ENCODE results near the gene SERPINI1.

The SERPINI1 gene

DNA sequence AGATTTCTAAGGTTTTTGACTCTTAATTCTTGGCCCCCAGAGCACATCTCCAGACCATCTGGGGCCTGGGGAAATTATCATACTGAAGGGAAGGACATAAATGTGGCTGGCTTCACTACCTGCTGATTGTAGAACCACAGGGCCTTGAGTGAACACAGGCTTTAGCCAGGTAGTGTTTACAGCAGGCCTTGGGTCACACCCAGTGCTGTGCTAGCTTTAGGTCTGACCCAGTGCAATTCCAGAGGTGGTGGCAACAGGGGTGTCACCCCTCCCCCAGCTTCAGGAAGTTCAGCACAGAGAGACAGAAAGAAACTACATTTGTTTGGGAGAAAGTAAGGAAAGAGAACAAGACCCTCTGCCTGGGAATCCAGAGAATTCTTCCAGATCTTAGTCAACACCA is 25.0 kb upstream of the SERPINI1 start:
- no peak for DNase-seq (ENCODE audit: low read depth)
- TF ChIP-seq, protein P1, sequence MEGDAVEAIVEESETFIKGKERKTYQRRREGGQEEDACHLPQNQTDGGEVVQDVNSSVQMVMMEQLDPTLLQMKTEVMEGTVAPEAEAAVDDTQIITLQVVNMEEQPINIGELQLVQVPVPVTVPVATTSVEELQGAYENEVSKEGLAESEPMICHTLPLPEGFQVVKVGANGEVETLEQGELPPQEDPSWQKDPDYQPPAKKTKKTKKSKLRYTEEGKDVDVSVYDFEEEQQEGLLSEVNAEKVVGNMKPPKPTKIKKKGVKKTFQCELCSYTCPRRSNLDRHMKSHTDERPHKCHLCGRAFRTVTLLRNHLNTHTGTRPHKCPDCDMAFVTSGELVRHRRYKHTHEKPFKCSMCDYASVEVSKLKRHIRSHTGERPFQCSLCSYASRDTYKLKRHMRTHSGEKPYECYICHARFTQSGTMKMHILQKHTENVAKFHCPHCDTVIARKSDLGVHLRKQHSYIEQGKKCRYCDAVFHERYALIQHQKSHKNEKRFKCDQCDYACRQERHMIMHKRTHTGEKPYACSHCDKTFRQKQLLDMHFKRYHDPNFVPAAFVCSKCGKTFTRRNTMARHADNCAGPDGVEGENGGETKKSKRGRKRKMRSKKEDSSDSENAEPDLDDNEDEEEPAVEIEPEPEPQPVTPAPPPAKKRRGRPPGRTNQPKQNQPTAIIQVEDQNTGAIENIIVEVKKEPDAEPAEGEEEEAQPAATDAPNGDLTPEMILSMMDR (conservative IDR thresholded peaks at IDR 0.05; ENCODE audit: low read depth, low read length), result no peak
- H3K4me3 ChIP-seq (ENCODE audit: low read length), result no peak overlapping the region

GRCh38 chr3:167711439-167711838 is 24.1 kb upstream of the SERPINI1 start:
- no peak for DNase-seq (ENCODE audit: low read depth)
- no peak overlapping the region for H3K4me3 ChIP-seq (ENCODE audit: low read length)
- TF ChIP-seq, protein P1 (conservative IDR thresholded peaks at IDR 0.05; ENCODE audit: low read depth, low read length), result no peak

DNA sequence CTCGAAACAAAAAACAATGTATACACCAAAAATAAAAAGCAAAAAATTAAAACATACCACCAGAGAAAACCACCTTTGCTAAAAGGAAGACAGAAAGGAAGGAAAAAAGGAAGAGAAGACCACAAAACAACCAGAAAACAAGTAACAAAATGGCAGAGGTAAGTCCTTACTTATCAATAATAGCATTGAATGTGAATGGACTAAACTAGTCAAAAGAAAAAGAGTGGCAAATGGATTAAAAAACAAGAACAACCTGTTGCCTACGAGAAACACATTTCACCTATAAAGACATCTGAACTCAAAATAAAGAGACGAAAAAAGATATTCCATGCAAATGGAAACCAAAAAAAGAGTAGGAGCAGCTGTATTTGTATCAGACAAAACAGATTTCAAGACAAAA is 23.1 kb upstream of the SERPINI1 start:
- TF ChIP-seq, protein P1 (conservative IDR thresholded peaks at IDR 0.05; ENCODE audit: low read depth, low read length), result no peak
- DNase-seq (ENCODE audit: low read depth), result no peak
- H3K4me3 ChIP-seq (ENCODE audit: low read length), result no peak overlapping the region

DNA sequence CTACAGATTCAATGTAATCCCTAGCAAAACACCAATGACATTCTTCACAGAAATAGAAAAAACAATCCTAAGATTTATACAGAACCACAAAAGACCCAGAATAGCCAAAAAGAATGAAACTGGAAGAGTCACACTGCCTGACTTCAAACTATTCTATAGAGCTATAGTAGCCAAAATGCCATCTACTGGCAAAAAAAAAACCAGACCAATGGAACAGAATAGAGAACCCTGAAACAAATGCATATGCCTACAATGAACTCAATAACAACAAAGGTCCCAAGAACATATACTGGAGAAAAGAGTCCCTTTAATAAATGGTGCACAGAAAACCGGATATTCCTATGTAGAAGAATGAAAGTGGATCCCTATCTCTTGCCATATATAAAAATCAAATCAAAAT is 20.6 kb upstream of the SERPINI1 start:
- no peak overlapping the region for H3K4me3 ChIP-seq (ENCODE audit: low read length)
- no peak for DNase-seq (ENCODE audit: low read depth)
- TF ChIP-seq, protein P1 (conservative IDR thresholded peaks at IDR 0.05; ENCODE audit: low read depth, low read length), result no peak

GRCh38 chr3:167716920-167717319 is 18.6 kb upstream of the SERPINI1 start:
- no peak for DNase-seq (ENCODE audit: low read depth)
- TF ChIP-seq, protein P1 (conservative IDR thresholded peaks at IDR 0.05; ENCODE audit: low read depth, low read length), result no peak
- no peak overlapping the region for H3K4me3 ChIP-seq (ENCODE audit: low read length)

DNA sequence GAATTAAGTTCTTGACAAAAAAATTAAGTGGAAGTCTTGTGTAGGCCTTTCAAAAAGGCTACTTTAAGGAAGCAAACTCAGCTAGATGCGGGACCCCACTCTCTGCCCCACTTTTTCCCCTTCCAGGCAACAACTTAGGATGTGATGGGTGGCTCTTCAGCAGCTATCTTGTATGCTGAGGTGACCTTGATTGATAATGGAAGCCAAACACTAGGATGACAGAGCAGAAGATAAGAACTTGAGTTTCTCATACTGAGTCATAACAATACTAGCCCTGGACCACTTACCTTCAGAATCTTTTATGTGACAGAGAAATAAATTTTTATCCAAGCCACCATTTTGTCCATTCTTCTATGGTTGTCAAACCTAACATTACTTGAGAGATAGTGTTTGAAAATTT is 16.9 kb upstream of the SERPINI1 start:
- H3K4me3 ChIP-seq (ENCODE audit: low read length), result no peak overlapping the region
- TF ChIP-seq, protein P1 (conservative IDR thresholded peaks at IDR 0.05; ENCODE audit: low read depth, low read length), result no peak
- DNase-seq (ENCODE audit: low read depth), result no peak

DNA sequence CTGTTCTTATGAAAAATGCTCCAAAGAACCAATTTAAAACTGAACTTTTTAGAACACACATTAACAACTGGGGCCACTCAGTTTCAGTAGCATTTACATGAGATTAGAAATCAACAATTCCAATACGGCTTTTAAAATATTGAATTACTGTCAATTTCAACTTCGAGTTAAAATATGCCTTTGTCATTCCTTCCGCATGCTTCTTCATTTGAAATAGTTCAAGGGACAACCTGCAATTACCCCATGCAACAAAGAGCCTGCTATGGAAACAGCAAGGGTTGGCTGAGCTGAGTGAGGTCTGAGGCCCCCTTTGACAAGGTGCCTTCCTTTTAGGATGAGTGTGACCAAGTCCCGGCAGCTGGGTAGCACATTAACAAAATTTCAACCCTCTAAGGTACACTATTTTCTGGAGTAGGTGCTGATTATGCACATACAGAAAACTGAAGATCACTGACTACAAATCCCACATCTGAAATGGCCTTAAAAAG is 12.5 kb upstream of the SERPINI1 start:
- DNase-seq (ENCODE audit: low read depth), result no peak
- no peak overlapping the region for H3K4me3 ChIP-seq (ENCODE audit: low read length)
- TF ChIP-seq, protein P1 (conservative IDR thresholded peaks at IDR 0.05; ENCODE audit: low read depth, low read length), result no peak
